ENCODE measurements around the gene MESP1. TPM values are rescaled to one million over a fixed set of nuclear protein-coding genes. Genes with fewer than 3 reads are reported as not detected.

The MESP1 gene
- total and polyA plus RNA-seq, 2 of the 13 experiments (the other 11 are each of a cell fraction or from before 2014, with no cell fraction given) = not detected

GRCh38 chr15:89754361-89755154, 3.5 kb upstream of the MESP1 start:
- DNase-seq (ENCODE audit: low spot score) (no peak), ATAC-seq (no peak), FAIRE-seq (no peak)
- no peak overlapping the region for H3K4me2 ChIP-seq (ENCODE audit: low read depth, low read length)
- WGBS (ENCODE audit: low lambda C conversion rate) = 35% methylated on average over 8 of the region's 8 CpGs
- no peak overlapping the region for H3K4me3 ChIP-seq (replicated peaks in 1 of 3; ENCODE audit: insufficient read depth in 1 of 3, low read depth in 2 of 3, low read length in 3 of 3)
- in situ Hi-C loops (cut with HindIII; ENCODE audit: extremely low pct_ligation_motif_present, low pct_unique_long_range_greater_than_20kb) (loop anchor here (5.0 kb wide), 1 partner anchor 123 kb away; no protein-coding TSS in a partner anchor), intact Hi-C loops (cut with micrococcal nuclease; ENCODE audit: unreplicated experiment) (no loop called here)
- peaks cover 42% of the 10 kb centered on the region for H3K4me1 ChIP-seq (ENCODE audit: insufficient read depth, low read length)
- no peak for TF ChIP-seq ATF3 (CRISPR knock-in tag; IDR thresholded peaks at IDR 0.05)
- TF ChIP-seq GABPB1 (CRISPR knock-in tag; IDR thresholded peaks at IDR 0.05) = no peak
- TF ChIP-seq ZBTB40 (IDR thresholded peaks at IDR 0.05) = no peak
- no peak for TF ChIP-seq ZBTB40 (CRISPR knock-in tag; IDR thresholded peaks at IDR 0.05)
- TF ChIP-seq ZNF253 (CRISPR knock-in tag; IDR thresholded peaks at IDR 0.05; ENCODE audit: borderline replicate concordance) = no peak
- no peak for TF ChIP-seq ZNF713 (CRISPR knock-in tag; IDR thresholded peaks at IDR 0.05)
- TF ChIP-seq KDM3A (CRISPR knock-in tag; IDR thresholded peaks at IDR 0.05; ENCODE audit: low read depth) = no peak
- no peak for TF ChIP-seq STAT6 (CRISPR knock-in tag; IDR thresholded peaks at IDR 0.05; ENCODE audit: borderline replicate concordance)
- no peak for TF ChIP-seq ZNF770 (CRISPR knock-in tag; IDR thresholded peaks at IDR 0.05)
- H3K27me3 ChIP-seq (ENCODE audit: control insufficient read depth in 1 of 2, insufficient read depth in 2 of 2, low read length in 2 of 2) = peaks cover 13 to 39% of the 10 kb centered on the region in 2 experiments
- no peak overlapping the region for H2AFZ ChIP-seq (ENCODE audit: low read length)
- no peak overlapping the region for H3K9ac ChIP-seq (ENCODE audit: insufficient read depth, low read depth, low read length)
- no peaks in the 10 kb centered on the region for H3K9me3 ChIP-seq (ENCODE audit: low read length)
- CTCF ChIA-PET (ENCODE audit: low intra/inter-chr PET ratio, low total read pairs) = no interaction called here
- no peaks in the 10 kb centered on the region for H3K36me3 ChIP-seq (replicated peaks in 1 of 2; ENCODE audit: control insufficient read depth in 1 of 2, insufficient read depth in 2 of 2, low read length in 2 of 2)
- no TSS peak for BruUV-seq (replicated peaks)
- no peaks in the 10 kb centered on the region for H3K79me2 ChIP-seq (ENCODE audit: insufficient read depth, low read length)
- no peak overlapping the region for H3K27ac ChIP-seq (ENCODE audit: extremely low read length, insufficient read depth, low read length)
- no peaks in the 10 kb centered on the region for H4K20me1 ChIP-seq (ENCODE audit: insufficient read depth, low read length)
- POLR2A ChIA-PET = no interaction called here

Measured in HepG2 (cell line).